HCT116 (cell line): Measurements from ENCODE around the gene MEIOB. TPM values are rescaled to one million over a fixed set of nuclear protein-coding genes. Genes with fewer than 3 reads are reported as not detected.

Source experiments
- ATAC-seq: fragments of 200-7000 bp; cut with Tn5 transposase; 2 replicates; pipeline ENCODE4 v1.9.1; 2020; ENCODE audit warnings: mild to moderate bottlenecking, moderate library complexity
- Bru-seq: library from RNA; stranded (reverse); fragments of 400-500 nt; gene quantifications from one replicate; lab custom pipeline; 2021; lab: Mats Ljungman, UMichigan
- BruChase-seq, 2 experiments: library from RNA; stranded (reverse); fragments of 400-500 nt; gene quantifications; one replicate each; lab custom pipeline; 2021; lab: Mats Ljungman, UMichigan
- BruUV-seq: library from RNA; stranded (reverse); fragments of 400-500 nt; replicated peaks from 2 replicates; lab custom pipeline; 2021; lab: Mats Ljungman, UMichigan
- CTCF ChIA-PET: fragments of 300-600 bp; sonication (Branson Sonifier 250); formaldehyde crosslinking; loops from one replicate; lab custom pipeline; 2021; ENCODE audit warnings: antibody characterized with exemption; lab: Charles Lee
- POLR2A ChIA-PET: fragments of 300-600, 350-600 bp; sonication (Branson Sonifier 250); formaldehyde crosslinking; loops from one replicate; lab custom pipeline; 2021; ENCODE audit warnings: antibody characterized with exemption; lab: Charles Lee
- RAD21 ChIA-PET, 2 experiments: fragments of 300-600 bp; sonication (Branson Sonifier 250); formaldehyde crosslinking; loops; one replicate each; lab custom pipeline; 2023; ENCODE audit warnings: low total read pairs in 2 of 2; ENCODE audit not compliant: uncharacterized antibody in 2 of 2, unreplicated experiment in 2 of 2, low non-redundant PET in 1 of 2; lab: Charles Lee
- DNase-seq: peaks from one replicate; pipeline ENCODE4 v3.0.0-alpha.2; 2010; ENCODE audit warnings: low read depth, low spot score
- H2AFZ ChIP-seq: fragments of 200-600 bp; shearing (Covaris generic), sonication (generic); 2 replicates; pipeline ENCODE4 v1.6.1; 2017; ENCODE audit warnings: low read depth, mixed run types, mixed read lengths, antibody characterized with exemption, low read length; ENCODE audit not compliant: poor library complexity, severe bottlenecking
- H3K27ac ChIP-seq: 2 replicates; pipeline ENCODE4 v1.5.1; 2012; ENCODE audit warnings: low read depth, low read length
- H3K27me3 ChIP-seq: fragments of 200-600 bp; sonication (generic); 2 replicates; pipeline ENCODE4 v1.6.1; 2016; ENCODE audit warnings: mixed run types, low read length, mixed read lengths; ENCODE audit not compliant: insufficient read depth
- H3K36me3 ChIP-seq, 2 experiments: fragments of 200-500 bp in 1 of 2; fragments of 200-600 bp in 1 of 2; sonication (Bioruptor generic) in 1 of 2; sonication (generic) in 1 of 2; 2 replicates each; pipeline versions ENCODE4 v1.5.1 to v1.6.1; 2014 to 2016; ENCODE audit warnings: low read length in 2 of 2, inconsistent platforms in 1 of 2, mixed read lengths in 1 of 2, mixed run types in 1 of 2; ENCODE audit not compliant: insufficient read depth in 2 of 2, control insufficient read depth in 1 of 2
- H3K4me1 ChIP-seq, 2 experiments: fragments of 200-600 bp in 1 of 2; sonication (generic) in 1 of 2; 2 replicates each; pipeline versions ENCODE4 v1.5.1 to v1.6.1; 2012 to 2017; ENCODE audit warnings: low read length in 2 of 2, inconsistent platforms in 1 of 2, mild to moderate bottlenecking in 1 of 2, mixed read lengths in 1 of 2, mixed run types in 1 of 2, moderate library complexity in 1 of 2; ENCODE audit not compliant: insufficient read depth in 2 of 2, control insufficient read depth in 1 of 2
- H3K4me2 ChIP-seq: fragments of 200-600 bp; sonication (generic); 2 replicates; pipeline ENCODE4 v1.6.1; 2017; ENCODE audit warnings: mixed run types, low read length, mixed read lengths
- H3K4me3 ChIP-seq, 2 experiments: fragments of 200-600 bp in 1 of 2; sonication (generic) in 1 of 2; replicated peaks in 1 of 2; 2 replicates each; pipeline ENCODE4 v1.5.1; 2011 to 2016; ENCODE audit warnings: low read length in 2 of 2, control low read depth in 1 of 2, low read depth in 1 of 2, mild to moderate bottlenecking in 1 of 2, mixed read lengths in 1 of 2, mixed run types in 1 of 2
- H3K79me2 ChIP-seq: fragments of 200-600 bp; sonication (generic); 2 replicates; pipeline ENCODE4 v1.6.1; 2017; ENCODE audit warnings: mild to moderate bottlenecking, mixed run types, low read length, moderate library complexity, mixed read lengths; ENCODE audit not compliant: insufficient read depth
- H3K9ac ChIP-seq: fragments of 200-600 bp; sonication (generic); 2 replicates; pipeline ENCODE4 v1.6.1; 2016; ENCODE audit warnings: low read length, mixed read lengths
- H3K9me2 ChIP-seq: fragments of 200-600 bp; sonication (generic), shearing (Covaris generic); 2 replicates; pipeline ENCODE4 v1.6.1; 2017; ENCODE audit warnings: mixed run types, mild to moderate bottlenecking, moderate library complexity; ENCODE audit not compliant: insufficient read depth
- H3K9me3 ChIP-seq, 2 experiments: fragments of 200-500 bp in 1 of 2; fragments of 200-600 bp in 1 of 2; sonication (Bioruptor generic) in 1 of 2; sonication (generic) in 1 of 2; 2 replicates each; pipeline ENCODE4 v1.6.1; 2014 to 2017; ENCODE audit warnings: low read length in 2 of 2, mixed read lengths in 2 of 2, inconsistent platforms in 1 of 2, low read depth in 1 of 2, mild to moderate bottlenecking in 1 of 2, mixed run types in 1 of 2, moderate library complexity in 1 of 2; ENCODE audit not compliant: control insufficient read depth in 1 of 2, insufficient read depth in 1 of 2
- H4K20me1 ChIP-seq: fragments of 200-600 bp; sonication (generic), shearing (Covaris generic); 2 replicates; pipeline ENCODE4 v1.6.1; 2017; ENCODE audit warnings: mixed run types, mild to moderate bottlenecking, moderate library complexity; ENCODE audit not compliant: insufficient read depth
- CBX3 ChIP-seq: IDR thresholded peaks from 2 replicates; pipeline ENCODE4 v1.6.1; 2012; ENCODE audit warnings: low read depth
- EGR1 ChIP-seq: IDR thresholded peaks from 2 replicates; pipeline ENCODE4 v1.6.1; 2012; ENCODE audit warnings: low read depth
- ELF1 ChIP-seq: IDR thresholded peaks from 2 replicates; pipeline ENCODE4 v1.6.1; 2012; ENCODE audit warnings: low read depth, borderline replicate concordance
- EZH2 ChIP-seq: fragments of 200-600 bp; sonication (generic); IDR thresholded peaks from 2 replicates; pipeline ENCODE4 v1.6.1; 2017; ENCODE audit warnings: antibody characterized with exemption, mixed run types
- EZH2phosphoT487 ChIP-seq: fragments of 200-600 bp; IDR thresholded peaks from 2 replicates; pipeline ENCODE4 v1.6.1; 2018; ENCODE audit warnings: antibody characterized with exemption, borderline replicate concordance
- FOSL1 ChIP-seq: IDR thresholded peaks from 2 replicates; pipeline ENCODE4 v1.6.1; 2012; ENCODE audit warnings: low read depth
- JUND ChIP-seq: IDR thresholded peaks from 2 replicates; pipeline ENCODE4 v1.6.1; 2012
- MAX ChIP-seq: IDR thresholded peaks from 2 replicates; pipeline ENCODE4 v1.6.1; 2012
- POLR2A ChIP-seq: IDR thresholded peaks from 2 replicates; pipeline ENCODE4 v1.7.0; 2011; ENCODE audit warnings: borderline replicate concordance; ENCODE audit not compliant: insufficient read depth, insufficient read length; ENCODE audit errors: extremely low read depth
- POLR2AphosphoS5 ChIP-seq: IDR thresholded peaks from 2 replicates; pipeline ENCODE4 v1.6.1; 2011; ENCODE audit warnings: mild to moderate bottlenecking, low read depth, low read length, moderate library complexity
- SIN3A ChIP-seq: IDR thresholded peaks from 2 replicates; pipeline ENCODE4 v1.6.1; 2012; ENCODE audit warnings: low read depth
- SP1 ChIP-seq: IDR thresholded peaks from 2 replicates; pipeline ENCODE4 v1.6.1; 2012; ENCODE audit warnings: low read depth
- SRF ChIP-seq: IDR thresholded peaks from 2 replicates; pipeline ENCODE4 v1.6.1; 2012; ENCODE audit warnings: low read depth
- TCF7L2 ChIP-seq: IDR thresholded peaks from 2 replicates; pipeline ENCODE4 v1.7.0; 2011; ENCODE audit warnings: borderline replicate concordance, inconsistent platforms; ENCODE audit not compliant: insufficient read depth, insufficient read length; ENCODE audit errors: extremely low read depth
- YY1 ChIP-seq: IDR thresholded peaks from 2 replicates; pipeline ENCODE4 v1.6.1; 2011; ENCODE audit warnings: low read length, low read depth, moderate library complexity, mild to moderate bottlenecking; ENCODE audit not compliant: insufficient replicate concordance; ENCODE audit errors: extremely low read depth
- ZBTB33 ChIP-seq: IDR thresholded peaks from 2 replicates; pipeline ENCODE4 v1.6.1; 2011; ENCODE audit warnings: mild to moderate bottlenecking, low read length, moderate library complexity; ENCODE audit not compliant: insufficient replicate concordance; ENCODE audit errors: extremely low read depth
- ZFX ChIP-seq: fragments of 450-650 bp; IDR thresholded peaks from 2 replicates; pipeline ENCODE4 v1.6.1; 2017
- intact Hi-C: fragments of 100-400 bp; cut with micrococcal nuclease; formaldehyde crosslinking; loops from 2 replicates; pipeline ENCODE4 v1.10.0; 2022
- long read RNA-seq: library from polyadenylated mRNA; unstranded; transcript quantifications from one replicate; pipeline ENCODE4 v2.0.0, GENCODE V29; 2021; ENCODE audit not compliant: unreplicated experiment
- polyA plus RNA-seq: library from polyadenylated mRNA; unstranded; fragments of >200 nt; gene quantifications from 2 replicates; pipeline ENCODE4 v1.2.1, GENCODE V29; 2012; ENCODE audit warnings: missing spikeins
- total RNA-seq: library from RNA; stranded (reverse); gene quantifications from one replicate; pipeline ENCODE4 v1.2.1, GENCODE V29; 2021; ENCODE audit not compliant: unreplicated experiment

The MEIOB gene
- total RNA-seq (0.59 TPM), Bru-seq, nascent RNA (percentile 15 among the genes with signal in this experiment), BruChase-seq, experiment 1, labeled RNA remaining after a 6-hour chase (percentile 10 among the genes with signal in this experiment), BruChase-seq, experiment 2, labeled RNA remaining after a 2-hour chase (percentile 19 among the genes with signal in this experiment)
- 0.21 and 0.36 TPM in 2 replicates for polyA plus RNA-seq
- long read RNA-seq, partial matches to known transcripts: 0 of 1 reads
- long read RNA-seq, other reads (novel, unspliced or antisense): 1 of 1 reads

- H3K4me1 ChIP-seq: peaks cover 9 to 20% of the 10 kb centered on the region in 2 experiments
- H3K79me2 ChIP-seq: no peaks in the 10 kb centered on the region
- no peaks in the 10 kb centered on the region for H4K20me1 ChIP-seq
- no peaks in the 10 kb centered on the region for H3K9me3 ChIP-seq
- DNase-seq (no peak), ATAC-seq (peak; percentile 89)
- peak within 1 kb of the TSS; percentile 62 for H3K4me2 ChIP-seq
- POLR2A ChIA-PET: interaction anchor here (1.8 kb wide), 1 partner anchor 92 kb away, joined by 5 read pairs; the partner anchor contains the start of gene RPS2
- H3K4me3 ChIP-seq: peak within 1 kb of the TSS; percentile 32 to 42
- CTCF ChIA-PET: no interaction called here
- H2AFZ ChIP-seq: peak within 1 kb of the TSS; percentile 89
- RAD21 ChIA-PET: interaction anchor here (0.6 to 0.7 kb wide), 3 partner anchors 12 to 77 kb away, joined by 3 to 5 read pairs (median 3); no protein-coding TSS in a partner anchor
- TF ChIP-seq SIN3A (no peak), TCF7L2 (no peak), POLR2AphosphoS5 (no peak; the same call in 1 of the 2 replicates), POLR2A (no peak), ZBTB33 (no peak), MAX (no peak), JUND (no peak), SP1 (no peak), EGR1 (no peak), ELF1 (no peak), FOSL1 (no peak), CBX3 (no peak), EZH2phosphoT487 (no peak), SRF (no peak), EZH2 (no peak), ZFX (no peak), YY1 (no peak)
- no peak within 1 kb of the TSS for H3K27ac ChIP-seq
- H3K36me3 ChIP-seq: no peaks in the 10 kb centered on the region
- peak within 1 kb of the TSS; percentile 7; the same call in 1 of the 2 replicates for H3K9ac ChIP-seq
- H3K9me2 ChIP-seq: no peaks in the 10 kb centered on the region
- intact Hi-C loops: no loop called here
- BruUV-seq: no TSS peak
- no peaks in the 10 kb centered on the region for H3K27me3 ChIP-seq
Observed at GRCh38 chr16:1871974-1872635, at the start of gene MEIOB. TSS of gene MEIOB (minus strand) at chr16:1872164. CDS start at chr16:1868175, 3,989 bp downstream.
